Astrocyte of the spinal cord (primary cell): ENCODE data around the gene GGT7.
A peak's percentile ranks its signal among the peaks of the same experiment; 100 is the strongest.

Experiments used
- DNase-seq: peaks from one replicate; pipeline ENCODE4 v3.0.0; 2011; ENCODE audit warnings: low read depth, low spot score
- H3K4me3 ChIP-seq: 2 replicates; pipeline ENCODE4 v1.5.1; 2011; ENCODE audit warnings: low read depth, mild to moderate bottlenecking, low read length, moderate library complexity
- CTCF ChIP-seq: IDR thresholded peaks from 2 replicates; pipeline ENCODE4 v1.5.1; 2012; ENCODE audit warnings: low read depth, mild to moderate bottlenecking, low read length, inconsistent platforms
- in situ Hi-C: cut with HindIII; loops from 2 replicates; pipeline ENCODE4 v1.10.0; 2017; ENCODE audit warnings: low sequenced_read_pairs

The GGT7 gene

DNA sequence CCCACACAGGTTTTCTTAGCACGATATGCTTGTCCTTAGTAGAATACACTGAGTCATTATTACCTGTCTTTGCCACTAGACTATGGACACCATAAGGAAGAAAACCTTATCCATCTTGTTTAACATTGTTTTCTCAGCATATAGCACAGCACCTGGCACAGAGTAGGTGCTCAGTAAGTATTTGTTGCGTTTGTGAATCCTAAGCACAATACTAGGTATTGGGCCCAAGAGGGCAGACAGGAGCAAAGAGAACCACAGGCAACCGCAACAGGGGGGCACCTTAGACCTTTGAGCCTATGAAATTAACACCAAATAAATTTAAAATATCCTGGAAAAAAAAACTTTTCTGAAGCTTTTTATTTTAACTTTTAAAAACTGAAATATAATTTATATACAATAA is 43.5 kb downstream of the GGT7 start:
- H3K4me3 ChIP-seq, result no peak overlapping the region
- DNase-seq, result no peak
- TF ChIP-seq CTCF, result no peak
- in situ Hi-C loops, result no loop called here

DNA sequence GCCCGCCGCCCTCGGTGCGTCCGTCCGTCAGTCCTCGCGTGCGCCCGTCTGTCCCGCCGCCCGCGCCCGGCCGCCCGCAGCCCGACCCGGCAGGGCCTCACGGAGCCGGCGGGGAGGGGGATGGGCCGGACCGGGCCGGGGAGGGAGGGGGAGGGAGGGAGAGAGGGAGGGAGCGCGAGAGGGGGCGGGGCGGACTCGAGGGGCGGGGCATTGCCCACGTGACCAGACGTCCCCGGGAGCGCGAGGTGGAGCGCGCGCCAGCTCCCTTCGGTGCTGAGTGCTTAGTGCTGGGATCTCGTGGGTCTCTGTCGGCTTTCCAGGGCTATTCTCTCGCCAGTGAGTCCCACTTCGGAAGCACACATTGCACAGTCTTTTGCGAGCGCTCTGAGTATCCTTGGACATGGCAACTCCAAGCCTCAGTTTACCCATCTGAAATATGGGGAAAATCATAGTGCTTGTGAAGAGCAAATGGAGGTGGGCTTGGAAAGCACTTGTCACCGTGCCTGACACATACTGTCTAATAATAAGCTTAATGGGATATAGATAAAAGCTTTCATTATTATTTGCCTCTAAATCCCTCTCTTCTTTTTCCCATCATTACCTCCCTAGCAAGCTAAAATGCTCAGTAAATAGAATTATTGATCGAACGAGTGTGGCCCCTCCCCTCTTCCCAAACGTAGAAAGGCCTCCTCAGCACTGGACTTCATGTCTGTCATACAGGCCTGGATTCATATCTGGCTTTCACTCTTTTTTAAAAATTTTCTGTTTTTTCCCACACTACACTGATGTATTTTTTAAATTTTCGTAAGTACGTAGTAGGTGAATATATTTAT is 46.9 kb downstream of the GGT7 start, which contains the start of gene NCOA6:
Gene NCOA6 (minus strand): TSS at position 122 of the 833 bp plus-strand sequence. CDS start 43,296 bp downstream, outside the sequence.
- in situ Hi-C loops, result no loop called here

DNA sequence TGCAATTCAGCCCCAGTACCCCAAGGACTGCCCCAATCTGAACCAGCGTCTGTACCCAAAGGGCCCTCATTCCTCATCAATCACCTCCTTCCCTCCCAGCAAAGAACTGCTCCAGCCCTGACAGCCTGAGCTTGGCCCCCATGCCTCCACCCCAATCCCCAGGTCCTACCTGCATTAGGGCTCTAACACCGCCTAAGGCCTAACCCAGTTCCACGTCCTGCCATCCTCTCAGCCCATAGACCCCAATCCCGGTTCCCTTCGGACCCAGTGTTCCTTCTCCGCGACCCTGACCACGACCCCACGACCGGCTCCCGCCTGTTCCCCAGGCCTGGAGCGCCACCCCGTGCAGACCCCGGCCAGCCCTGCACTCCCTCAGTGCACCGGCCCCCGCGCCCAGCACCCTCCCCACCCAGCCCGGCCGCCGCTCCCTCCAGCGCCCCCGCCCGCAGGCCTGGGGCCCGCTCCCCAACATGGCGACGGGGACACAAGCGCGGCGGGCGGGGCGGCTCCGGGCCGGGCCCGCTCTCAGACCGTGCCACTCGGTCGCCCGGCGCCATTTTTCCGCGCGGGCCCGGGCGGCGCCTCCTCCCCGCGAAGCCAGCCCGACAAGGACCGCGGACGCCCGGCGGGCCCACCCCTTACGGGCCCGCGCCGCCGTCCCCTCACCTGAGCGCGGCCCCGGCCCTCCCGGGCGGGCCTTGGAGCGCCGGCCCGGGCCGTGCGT is 47.7 kb downstream of the GGT7 start:
- TF ChIP-seq CTCF, result no peak
- H3K4me3 ChIP-seq, result peak overlapping the region; percentile 74
- DNase-seq, result peak; percentile 31

More for the DNA sequence above, 46.9 kb downstream of the GGT7 start, which contains the start of gene NCOA6:
- TF ChIP-seq CTCF, result no peak
- H3K4me3 ChIP-seq, result peak within 1 kb of the TSS; percentile 74
- peak; percentile 73 for DNase-seq

DNA sequence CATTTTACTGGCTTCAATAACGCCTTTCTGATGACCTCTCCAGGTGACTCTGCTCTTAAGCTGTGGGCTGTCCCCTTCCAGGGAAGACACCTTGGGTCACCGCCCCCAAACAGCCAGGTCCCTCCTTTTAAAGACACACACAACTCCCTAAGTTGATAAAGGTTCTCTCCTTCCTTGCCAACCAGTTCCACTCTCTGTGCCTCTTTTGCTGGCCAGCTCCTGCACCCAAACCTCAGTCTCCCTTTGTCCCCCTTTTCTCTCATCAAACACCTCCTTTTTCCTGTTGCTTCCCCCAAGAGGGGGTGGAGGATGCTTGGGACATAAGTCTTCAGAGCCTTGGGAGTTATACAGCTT is 48.2 kb downstream of the GGT7 start:
- in situ Hi-C loops, result no loop called here
- H3K4me3 ChIP-seq, result peak overlapping the region; percentile 74
- no peak for TF ChIP-seq CTCF
- DNase-seq, result peak; percentile 40

More for the DNA sequence above, 47.7 kb downstream of the GGT7 start:
- in situ Hi-C loops, result no loop called here

GRCh38 chr20:34824026-34824425 is 48.6 kb downstream of the GGT7 start:
- H3K4me3 ChIP-seq, result peak overlapping the region; percentile 74
- no peak for DNase-seq
- no peak for TF ChIP-seq CTCF
- in situ Hi-C loops, result no loop called here

- DNase-seq, result no peak
- in situ Hi-C loops, result no loop called here
- H3K4me3 ChIP-seq, result no peak overlapping the region
- no peak for TF ChIP-seq CTCF
These were observed 51.7 kb downstream of the GGT7 start for GRCh38 chr20:34820805-34821578.
